NCI-H82 (cell line): ENCODE results near the gene FASN.
A peak's percentile ranks its signal among the peaks of the same experiment; 100 is the strongest.

Source experiments
- DNase-seq: peaks from one replicate; lab custom pipeline; 2025; lab: John Stamatoyannopoulos, UW

FASN gene

DNA sequence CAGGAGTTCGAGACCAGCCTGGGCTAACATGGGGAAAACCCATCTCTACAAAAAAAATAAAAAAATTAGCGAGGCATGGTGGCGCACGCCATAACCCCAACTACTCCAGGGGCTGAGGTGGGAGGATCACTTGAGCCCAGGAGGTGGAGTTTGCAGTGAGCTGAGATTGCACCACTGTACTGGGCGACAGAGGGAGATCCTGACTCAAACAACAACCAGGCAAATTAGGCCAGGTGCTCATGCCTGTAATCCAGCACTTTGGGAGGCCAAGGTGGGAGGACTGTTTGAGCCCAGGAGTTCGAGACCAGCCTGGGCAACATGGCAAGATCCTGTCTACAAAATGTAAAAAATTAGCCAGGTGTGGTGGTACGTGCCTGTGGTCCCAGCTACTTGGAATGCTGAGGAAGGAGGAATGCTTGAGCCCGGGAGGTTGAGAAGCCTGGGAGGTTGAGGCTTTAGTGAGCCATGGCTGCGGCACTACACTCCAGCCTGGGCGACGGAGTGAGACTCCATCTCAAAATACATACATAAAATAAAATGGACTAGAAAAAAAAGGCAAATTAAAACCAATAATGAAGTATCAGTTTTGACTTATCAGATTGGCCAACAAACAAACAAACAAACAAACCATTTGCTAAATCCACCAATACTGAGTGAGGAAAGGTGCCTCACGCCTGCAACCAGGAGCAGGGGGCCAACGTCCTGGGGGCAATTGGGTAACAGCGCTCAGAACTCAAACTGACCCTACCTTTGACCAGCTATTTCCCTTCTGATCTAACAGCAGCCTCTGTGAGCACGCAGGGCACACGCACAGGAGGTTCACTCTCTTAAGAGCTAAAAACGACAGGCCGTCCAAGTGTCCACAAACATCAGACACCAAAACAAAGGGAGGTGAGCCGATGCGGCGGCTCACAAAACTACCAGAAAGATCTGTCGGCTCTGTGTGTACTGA is 19.4 kb upstream of the FASN start:
- no peak for DNase-seq

DNA sequence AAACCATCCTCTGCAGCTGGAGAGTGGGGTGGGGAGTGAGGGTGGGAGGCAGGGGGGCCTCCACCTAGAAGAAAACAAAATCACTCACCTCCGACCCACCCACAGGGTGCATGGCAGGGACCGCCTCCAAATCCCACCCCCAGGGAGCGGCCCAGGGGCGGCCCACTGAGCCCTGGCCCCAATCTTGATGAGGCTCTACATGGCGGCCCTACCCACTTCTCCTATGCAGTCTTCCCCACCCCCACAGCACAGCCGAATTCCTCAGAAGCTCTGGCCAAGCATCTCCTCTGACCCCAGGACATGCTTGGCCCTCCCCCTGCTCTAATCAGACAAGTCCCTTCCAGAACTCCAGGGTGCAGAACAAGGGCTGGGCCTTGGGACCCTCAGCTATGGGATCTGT is 18.2 kb upstream of the FASN start:
- no peak for DNase-seq

DNA sequence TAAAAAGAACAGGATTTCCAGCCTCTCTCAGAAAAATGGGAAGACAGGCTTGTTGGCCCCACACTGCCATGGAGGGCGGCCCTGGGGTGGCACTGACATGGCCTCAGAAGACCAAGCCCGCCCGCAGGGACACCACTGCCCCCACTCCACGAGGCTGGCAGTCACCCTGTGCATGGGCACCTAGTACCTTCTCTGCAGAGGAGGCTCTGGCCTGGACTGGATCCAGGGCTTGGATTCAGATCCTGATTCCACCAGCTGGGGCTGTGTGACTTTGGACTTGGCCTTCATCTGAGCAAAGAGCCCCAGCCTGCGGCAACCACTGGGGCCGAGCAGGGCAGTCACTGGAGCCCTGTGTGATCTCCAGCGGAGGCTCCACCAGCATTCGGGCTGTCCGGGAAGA is 16.8 kb upstream of the FASN start:
- DNase-seq, result no peak

DNA sequence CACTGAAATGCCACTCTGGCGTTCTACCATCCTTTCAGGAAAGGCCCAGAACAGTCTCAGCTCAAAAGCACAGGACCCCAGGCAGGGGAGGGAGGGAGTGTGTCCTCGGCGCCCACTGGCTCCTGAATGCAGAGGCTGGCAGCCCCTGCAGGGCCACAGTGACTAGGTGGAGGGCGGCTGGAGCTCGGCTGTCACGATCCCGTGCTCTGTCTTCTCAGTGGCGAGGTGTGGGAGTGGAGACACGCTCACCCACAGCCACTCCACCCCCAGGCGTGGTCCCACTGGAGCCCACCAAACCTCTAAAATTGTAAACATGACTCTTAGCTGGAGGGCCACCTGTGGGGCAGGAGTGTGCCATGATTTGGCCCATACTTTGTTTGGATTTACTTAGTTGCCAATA is 16.4 kb upstream of the FASN start:
- no peak for DNase-seq

DNA sequence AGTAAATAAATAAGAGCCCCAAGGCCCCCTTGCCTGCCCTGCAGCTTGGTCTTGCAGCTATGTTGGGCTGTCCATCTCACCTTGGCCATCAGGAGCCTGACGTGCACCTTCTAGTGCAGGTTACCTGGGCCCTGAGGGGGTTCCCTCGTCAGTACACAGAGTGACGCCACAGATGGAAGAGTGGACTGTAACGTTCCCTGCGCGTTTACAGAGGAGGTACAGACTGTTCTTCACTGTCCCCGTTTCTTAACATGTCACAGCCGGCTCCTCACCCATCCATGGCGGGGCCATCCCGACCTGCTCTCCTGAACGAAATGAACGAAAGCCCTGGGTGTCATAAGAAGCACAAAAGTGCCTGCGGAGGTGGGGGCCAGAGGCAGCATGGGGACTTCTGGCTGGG is 15.9 kb upstream of the FASN start:
- DNase-seq, result no peak

DNA sequence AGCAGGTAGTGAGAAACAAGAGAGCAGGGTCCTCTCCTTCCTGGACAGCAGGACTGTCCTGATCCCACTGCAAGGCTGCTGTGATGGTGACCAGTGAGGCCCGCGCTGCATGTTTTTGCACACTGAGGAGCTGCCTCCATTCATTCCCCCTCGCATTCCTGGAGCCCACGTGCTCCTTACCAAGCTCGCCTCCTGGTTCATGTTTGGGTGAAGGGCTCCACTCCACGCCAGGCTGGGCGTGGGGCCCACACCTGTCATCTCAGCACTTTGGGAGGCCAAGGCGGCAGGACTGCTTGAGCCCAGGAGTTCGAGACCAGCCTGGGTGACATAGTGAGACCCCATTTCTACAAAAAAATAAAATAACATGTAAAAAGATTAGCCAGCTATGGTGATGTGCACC is 15.4 kb upstream of the FASN start:
- DNase-seq, result no peak

DNA sequence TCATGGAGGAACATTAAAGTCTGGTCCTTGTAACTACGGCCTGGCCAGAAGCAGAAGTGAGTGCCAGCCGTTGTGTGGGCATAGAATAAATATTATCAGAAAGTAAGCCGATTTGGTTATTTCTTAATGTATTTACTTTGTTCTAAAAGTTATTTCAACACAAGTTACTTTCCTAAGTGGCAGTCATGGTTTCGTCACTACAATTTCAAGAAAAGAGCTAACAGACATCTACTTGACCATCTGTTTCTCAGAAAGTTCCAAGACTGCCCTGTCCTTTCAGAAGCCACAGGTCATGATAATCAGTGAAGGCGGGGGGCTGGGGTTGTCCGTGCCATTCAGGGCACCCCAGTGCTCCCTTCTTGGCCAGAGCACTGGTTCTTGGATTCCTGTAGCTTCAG is 14.9 kb upstream of the FASN start:
- no peak for DNase-seq

DNA sequence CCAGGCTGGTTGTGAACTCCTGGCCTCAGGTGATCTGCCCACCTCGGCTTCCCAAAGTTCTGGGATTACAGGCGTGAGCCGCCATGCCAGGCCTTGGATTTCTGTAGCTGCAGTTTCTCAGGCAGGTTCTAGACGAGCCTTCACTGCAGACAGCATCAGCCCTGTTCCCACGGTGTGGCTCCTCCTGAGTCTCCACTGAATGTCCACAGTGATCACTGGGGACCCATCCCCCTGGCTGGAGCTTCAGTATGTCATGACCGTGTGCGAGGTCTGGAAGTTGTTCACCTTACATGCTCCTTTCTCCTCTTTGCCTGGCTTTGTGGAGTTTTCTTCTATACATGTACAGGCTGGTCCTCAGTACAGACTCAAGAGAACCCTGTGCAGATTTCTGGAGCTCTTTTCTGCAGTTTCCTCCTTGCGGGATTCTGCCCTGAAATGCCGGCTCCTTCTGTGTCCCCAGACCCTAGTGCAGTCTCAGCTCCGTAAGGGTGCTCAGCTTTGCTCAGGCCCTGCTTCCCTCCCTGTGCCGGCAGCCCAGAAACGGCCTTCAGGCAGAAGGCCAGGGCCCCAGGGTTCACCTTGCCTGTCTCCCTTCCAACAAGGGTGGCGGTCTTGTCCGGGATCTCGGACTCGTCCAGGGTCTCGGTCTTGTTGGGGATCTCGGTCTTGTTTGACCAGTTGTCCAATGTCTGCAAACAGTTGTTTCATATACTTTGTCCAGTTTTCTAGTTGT is 14.3 kb upstream of the FASN start:
- no peak for DNase-seq

DNA sequence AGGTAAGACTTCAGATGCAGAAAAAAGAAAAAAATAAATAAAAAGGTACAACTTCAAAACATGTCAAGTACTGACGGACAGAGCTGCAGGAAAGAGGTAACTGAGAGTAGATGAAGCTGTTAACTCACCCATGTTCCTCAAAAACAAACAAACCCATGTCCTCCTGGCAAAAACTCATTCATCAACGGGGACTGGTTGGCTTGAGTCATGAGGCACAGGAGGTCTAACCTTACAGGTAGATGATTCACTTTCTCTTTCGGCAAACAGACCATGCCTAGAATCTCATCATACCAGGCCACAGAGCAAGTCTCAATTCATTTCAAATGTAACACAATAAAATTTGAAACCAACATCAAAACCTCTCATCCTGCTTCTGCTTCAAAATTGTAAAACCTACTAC is 12.3 kb upstream of the FASN start:
- no peak for DNase-seq

DNA sequence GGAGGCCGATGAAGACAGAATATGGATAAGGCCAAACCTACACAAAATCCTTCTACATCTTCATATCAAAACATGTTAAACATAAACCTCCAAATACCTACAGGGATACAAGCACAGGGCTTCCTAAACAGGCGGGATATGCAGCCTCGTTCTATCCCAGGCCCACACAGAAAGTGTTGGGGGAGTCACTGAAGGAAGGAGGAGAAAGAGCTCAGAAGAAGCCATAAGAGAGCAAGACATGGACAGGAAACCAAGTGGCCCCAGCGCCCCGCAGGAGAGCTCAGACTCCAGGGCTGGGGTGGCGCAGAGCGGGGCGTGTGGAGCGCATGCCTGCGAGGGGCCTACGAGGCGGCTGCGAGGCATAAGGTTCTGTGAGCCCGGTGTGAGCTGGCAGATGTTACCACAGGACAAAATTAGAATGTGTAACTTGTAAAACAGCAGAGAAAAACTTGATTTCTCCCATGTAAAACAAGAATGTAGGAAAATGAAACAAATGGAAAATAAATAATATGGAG is 11.0 kb upstream of the FASN start:
- no peak for DNase-seq

DNA sequence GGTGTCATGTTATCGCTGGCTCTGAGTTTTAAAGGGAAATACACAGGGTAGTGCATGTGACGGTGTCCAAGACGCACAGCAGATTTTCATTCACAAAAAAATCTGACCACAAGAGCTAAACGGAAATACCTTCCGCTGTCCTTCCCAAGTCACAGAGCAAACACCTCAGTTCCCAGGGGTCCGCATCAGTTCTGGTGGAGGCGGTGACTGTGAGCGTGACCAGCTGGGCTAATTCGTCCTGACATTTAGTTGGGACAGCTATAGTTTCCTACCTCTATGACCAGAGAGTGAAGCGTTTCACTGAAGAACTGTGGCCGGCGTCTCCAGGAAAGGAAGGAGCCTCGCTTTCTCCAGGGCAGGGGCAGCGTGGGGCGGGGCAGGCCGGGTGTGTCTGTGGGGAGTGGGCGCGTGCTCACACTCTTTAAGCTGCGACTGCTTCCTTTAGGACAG is 10.5 kb upstream of the FASN start:
- no peak for DNase-seq

DNA sequence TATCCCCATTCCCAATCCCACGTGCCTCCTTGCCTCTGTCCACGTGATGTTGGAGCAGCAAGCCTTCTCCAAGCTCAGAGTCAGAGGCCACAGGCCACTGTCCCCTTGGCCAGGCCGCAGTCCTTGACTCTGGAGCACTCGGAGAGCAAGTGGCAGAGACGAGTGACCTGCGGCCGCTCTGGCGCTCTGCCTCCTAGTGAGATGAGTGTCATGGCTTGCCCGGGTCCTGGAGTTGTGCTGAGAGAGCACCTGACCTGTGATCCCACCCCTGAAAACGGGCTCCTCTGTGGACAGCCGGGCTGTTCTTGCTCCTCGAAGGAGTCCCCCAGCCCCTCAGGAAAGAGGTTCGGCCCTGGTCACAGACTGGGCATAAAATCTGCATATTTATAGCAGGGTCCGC is 10.0 kb upstream of the FASN start:
- DNase-seq, result no peak

DNA sequence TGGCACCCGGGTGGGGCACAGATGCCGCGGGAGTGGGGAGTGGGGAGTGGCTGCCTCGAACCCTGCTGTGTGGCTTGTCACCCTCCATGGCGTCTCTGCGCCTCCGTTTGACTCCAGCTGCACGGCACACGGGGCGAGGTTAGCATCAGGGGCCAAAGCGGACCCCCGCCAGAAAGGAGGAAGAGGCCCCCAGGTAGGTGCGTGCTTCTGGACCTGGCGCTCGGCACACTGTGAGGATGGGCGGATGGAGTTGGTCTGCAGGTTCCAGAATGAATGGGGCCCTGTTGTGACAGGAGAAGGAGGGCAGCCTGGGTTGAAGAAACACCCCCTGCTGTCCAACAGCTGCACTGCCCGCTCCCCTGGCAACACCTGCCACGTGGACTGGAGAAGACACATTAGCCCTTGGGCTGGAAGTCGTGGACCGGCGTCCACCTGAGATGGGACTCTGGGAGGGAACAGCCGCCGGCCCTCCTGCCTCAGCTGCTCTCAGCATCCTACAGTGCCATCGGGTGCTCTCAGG is 9.4 kb upstream of the FASN start:
- DNase-seq, result peak; percentile 40

DNA sequence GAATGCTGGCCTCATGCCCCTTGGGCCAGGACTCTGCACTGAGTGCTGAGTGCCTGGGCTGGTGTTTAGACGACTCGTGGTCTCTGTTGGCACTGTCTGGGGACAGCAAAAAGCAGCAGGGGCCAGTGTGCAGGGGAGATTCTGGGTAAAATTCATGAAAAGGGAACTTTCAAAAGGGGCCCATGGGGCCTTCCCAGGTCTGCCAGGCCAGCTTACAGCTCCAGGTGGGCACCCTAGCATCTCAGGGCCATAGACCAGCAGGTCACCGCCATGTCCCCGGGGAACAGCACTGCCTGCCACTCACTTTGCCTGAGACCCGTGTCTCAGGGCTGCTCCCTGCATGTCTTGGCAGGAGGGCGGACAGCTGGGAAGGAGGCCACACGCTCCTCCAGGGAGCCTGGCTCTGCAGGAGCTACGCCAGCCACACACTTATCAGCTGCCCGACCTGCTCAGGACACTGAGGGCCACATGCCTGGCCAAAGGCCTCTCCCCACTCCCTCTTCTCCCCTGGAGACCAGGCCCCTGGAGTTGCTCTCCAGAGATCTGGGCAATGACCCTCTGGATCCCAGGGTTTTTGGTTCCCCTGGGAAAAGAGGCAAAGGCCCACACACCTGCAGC is 8.8 kb upstream of the FASN start:
- DNase-seq, result no peak

DNA sequence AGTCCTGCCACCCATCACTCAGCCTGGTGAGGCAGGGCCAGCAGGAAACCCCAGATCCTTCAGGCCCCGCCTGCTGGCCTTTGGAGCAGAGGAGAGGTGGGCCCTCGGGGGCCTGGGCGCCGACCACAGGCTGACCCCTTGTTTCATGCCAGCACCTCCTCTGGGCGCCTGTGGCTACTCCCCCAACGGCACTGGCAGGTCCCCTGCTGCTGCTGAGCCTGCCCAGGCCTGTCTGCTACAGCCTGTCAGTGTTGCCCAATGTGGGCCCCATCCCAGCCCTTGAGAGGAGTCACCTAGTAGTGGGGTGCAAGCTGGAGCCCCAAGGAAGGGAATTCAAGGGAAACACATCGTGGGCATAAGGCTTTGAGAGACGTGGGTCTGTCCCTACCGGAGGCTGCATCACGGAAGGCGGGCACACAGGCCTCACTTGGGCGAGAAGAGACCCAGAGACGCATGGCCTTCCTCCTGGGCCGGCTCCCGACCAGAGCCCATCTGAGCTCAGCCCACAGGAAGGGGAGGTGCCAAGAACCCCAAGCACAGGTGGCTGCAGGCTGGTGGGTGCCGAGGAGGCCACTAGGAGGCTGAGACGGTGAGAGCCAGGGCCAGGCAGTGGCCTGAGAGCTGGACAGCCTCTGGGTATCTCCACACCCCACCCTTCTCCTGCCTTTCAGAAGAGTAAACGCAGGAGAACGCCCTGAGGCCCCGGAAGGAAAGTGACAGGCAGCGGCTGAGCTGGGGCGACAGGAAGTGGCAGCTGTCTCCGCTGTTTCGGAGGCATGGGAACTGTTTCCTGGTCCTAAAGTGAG is 8.0 kb upstream of the FASN start:
- peak; percentile 71 for DNase-seq

DNA sequence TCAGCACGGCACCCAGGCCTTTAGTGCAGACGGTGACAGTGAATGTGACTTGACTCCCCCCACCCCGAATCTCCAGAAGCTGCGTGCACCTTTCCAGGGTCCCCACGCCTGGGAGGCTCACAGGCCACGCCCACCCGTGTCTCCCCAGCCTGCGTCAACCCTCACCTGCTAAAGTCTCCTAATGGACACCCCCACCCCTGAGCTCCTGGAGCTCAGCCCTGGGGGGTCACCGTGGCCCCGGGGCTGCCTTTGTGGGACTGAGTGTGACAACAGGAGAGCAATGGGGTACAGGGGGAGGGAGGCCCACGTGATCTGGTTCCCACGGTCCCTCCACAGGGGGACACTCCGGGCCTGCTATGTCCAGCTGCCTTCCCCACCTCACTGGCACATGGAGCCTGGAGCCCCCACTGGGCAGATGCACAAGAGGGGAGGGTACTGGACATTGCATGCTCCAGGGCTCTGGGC is 7.4 kb upstream of the FASN start:
- no peak for DNase-seq

DNA sequence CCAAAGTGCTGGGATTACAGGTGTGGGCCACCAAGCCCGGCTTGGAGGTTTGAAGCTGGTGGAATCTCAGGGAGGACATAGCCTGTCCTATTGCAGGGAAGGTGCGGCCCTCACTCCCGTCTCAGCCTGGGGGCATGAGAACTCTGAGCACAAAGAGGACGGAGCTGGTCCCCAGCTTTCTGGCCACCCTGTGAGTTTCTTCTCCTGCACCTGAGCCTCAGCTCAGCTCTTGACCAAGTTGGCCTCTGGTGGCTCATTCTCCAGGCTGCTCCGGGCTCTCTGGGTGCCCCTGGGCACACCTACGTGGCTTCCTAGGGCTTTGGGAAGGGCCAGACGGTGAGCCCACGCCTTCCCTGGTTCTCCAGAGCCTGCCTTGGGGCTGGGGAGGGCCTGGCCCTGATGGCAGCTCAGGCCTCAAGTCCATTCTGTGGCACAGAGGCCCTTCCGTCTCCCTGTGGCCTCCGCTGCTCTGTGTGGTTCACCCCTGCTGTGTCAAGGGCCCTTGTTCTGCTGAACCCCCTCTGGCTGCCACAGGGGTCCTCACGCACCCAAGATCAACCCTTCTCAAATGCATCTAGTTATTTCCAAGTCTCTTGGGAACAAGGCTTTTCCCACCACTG is 6.9 kb upstream of the FASN start:
- no peak for DNase-seq

DNA sequence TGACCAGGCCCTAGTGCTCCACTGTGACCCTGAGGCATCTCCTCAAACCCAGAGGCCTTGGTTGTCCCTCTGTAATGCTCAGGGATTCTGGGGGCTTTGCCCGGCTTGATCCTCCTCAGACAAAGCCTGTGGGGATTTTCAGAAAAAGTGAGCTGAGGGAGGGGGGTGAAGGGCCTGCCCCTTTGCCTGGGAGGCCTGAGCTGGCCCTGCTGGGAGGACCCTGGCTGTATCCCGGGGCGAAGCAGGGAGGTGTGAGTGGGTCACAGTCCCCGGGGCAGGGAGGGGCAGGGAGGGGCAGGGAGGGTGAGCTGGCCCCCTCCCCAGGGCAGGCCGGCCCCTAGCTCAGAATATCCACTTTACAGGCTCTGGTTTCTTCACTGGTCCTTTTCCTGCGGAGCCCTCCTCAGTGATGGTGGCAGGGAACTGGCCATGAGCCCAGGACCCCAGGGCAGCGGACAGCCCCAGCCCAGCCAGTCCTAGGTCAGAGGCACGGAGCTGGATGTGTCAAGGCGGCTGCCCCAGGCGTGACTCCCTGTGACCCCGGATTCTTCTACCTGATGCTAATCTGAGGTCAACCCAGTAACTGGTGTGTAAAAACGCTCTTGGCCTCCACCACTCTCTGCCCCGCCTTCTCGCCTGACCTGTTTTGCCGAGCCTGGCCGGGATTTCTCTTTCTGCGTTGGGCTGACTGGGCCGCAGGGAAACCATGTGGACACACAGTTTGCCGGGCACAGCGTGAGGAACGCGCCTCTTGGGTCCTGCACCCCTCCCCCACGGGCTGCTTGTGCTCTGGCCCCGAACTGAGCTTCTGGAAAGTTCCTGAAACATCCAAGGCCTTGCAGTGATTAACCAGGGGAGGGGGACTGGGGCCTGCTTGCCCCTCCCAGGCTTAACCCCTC is 5.8 kb upstream of the FASN start:
- DNase-seq, result peak; percentile 83

DNA sequence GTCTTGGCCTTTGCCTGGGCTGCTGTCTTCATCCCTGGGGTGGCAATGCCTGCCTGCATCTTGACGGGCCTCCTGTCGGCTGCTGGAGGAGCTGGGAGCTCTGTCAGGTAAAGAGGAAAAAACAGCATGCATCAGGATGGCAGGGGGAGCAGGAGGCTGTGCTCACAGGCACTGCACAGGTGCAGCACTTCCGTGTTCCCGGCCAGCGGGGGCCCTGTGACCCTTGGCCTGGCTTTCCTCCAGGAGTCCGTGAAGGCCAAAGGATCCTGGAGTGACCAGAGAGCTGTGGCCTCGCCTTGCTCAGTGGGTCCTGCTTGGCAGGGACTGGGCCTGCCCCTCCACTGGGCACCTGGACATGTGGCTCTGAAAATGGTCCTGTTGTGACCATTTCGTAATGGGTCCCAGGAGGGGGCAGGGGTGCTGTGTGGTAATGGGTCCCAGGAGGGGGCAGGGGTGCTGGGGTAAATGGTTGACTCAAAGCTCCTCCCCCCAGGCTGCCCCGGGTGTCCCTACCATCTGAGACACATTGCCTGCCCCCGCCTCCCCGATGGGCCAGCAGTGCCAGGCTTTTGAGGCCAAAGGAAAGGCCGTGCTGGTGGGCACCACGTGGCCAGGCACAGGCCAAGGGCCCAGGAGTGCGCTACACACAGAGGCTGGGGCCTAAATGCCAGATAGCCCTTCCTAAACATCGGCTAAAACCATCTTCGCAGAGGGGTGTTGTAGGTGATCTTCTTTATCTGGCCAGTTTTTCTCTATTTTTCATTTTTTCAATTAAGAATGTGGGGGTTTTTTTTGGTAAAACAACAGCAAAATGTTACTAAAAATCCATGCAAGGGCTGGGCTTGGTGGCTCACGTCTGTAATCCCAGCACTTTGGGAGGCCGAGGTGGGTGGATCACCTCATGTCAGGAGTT is 4.0 kb upstream of the FASN start:
- no peak for DNase-seq
